ENCODE results near the gene TYW5. TPM values are rescaled to one million over a fixed set of nuclear protein-coding genes. Genes with fewer than 3 reads are reported as not detected.

The TYW5 gene
- total and polyA plus RNA-seq, 2 of the 13 experiments (the other 11 are each of a cell fraction or from before 2014, with no cell fraction given), result 8.3 to 14.6 TPM

DNA sequence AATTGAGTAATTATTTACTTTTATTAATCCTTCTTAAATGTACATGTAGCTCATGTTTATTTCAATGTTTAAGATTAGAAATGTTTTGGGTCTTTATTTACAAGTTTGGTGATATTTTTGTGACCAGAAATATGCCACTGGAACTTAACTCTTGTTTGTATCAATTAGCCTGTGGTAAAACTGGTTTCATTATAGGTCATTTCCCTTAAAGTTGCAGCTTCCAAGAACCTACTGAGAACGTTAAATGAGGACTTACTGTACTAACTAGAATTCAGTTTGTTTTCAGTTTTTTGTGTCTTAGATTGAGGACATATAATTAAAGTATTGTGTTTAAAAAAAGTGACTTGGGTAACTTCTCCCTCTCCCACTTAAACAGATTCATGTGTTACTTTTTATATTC is 4.3 kb downstream of the TYW5 start (continued):
- TF ChIP-seq, protein P1, sequence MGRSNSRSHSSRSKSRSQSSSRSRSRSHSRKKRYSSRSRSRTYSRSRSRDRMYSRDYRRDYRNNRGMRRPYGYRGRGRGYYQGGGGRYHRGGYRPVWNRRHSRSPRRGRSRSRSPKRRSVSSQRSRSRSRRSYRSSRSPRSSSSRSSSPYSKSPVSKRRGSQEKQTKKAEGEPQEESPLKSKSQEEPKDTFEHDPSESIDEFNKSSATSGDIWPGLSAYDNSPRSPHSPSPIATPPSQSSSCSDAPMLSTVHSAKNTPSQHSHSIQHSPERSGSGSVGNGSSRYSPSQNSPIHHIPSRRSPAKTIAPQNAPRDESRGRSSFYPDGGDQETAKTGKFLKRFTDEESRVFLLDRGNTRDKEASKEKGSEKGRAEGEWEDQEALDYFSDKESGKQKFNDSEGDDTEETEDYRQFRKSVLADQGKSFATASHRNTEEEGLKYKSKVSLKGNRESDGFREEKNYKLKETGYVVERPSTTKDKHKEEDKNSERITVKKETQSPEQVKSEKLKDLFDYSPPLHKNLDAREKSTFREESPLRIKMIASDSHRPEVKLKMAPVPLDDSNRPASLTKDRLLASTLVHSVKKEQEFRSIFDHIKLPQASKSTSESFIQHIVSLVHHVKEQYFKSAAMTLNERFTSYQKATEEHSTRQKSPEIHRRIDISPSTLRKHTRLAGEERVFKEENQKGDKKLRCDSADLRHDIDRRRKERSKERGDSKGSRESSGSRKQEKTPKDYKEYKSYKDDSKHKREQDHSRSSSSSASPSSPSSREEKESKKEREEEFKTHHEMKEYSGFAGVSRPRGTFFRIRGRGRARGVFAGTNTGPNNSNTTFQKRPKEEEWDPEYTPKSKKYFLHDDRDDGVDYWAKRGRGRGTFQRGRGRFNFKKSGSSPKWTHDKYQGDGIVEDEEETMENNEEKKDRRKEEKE (IDR thresholded peaks at IDR 0.05), result no peak
- TF ChIP-seq FOXK2 (IDR thresholded peaks at IDR 0.05) (no peak), ATF1 (CRISPR knock-in tag; IDR thresholded peaks at IDR 0.05) (no peak), ZNF724P (CRISPR knock-in tag; IDR thresholded peaks at IDR 0.05; ENCODE audit: borderline replicate concordance) (no peak), RORA (CRISPR knock-in tag; IDR thresholded peaks at IDR 0.05) (no peak), MIER3 (CRISPR knock-in tag; IDR thresholded peaks at IDR 0.05; ENCODE audit: borderline replicate concordance) (no peak), ZSCAN29 (CRISPR knock-in tag; conservative IDR thresholded peaks at IDR 0.05) (no peak)

DNA sequence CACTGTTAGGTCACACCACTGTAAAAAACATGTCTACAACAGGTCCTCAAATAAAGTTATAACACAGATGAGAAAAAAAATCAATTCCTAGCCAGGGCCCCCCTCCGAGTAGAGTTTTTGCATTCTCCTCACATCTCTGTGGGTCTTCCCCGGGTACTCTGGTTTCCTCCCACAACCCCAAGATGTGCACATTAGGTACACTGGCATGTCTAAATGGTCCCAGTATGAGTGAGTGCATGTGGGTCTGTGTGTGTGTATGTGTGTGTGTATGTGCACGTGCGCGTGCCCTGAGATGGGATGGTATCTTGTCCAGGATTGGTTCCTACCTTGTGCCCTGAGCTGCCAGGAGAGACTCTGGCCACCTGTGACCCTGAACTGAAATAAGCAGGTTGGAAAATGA is 4.9 kb downstream of the TYW5 start:
- Histone ChIP-seq H2AFZ (ENCODE audit: low read length) (no peak overlapping the region), H3K9me3 (ENCODE audit: low read length) (no peaks in the 10 kb centered on the region), H3K9ac (ENCODE audit: insufficient read depth, low read depth, low read length) (no peak overlapping the region), H3K36me3 (replicated peaks in 1 of 2; ENCODE audit: control insufficient read depth in 1 of 2, insufficient read depth in 2 of 2, low read length in 2 of 2) (peaks cover 15 to 46% of the 10 kb centered on the region in 2 experiments), H3K4me1 (ENCODE audit: insufficient read depth, low read length) (peaks cover 24% of the 10 kb centered on the region), H3K4me3 (replicated peaks in 1 of 3; ENCODE audit: insufficient read depth in 1 of 3, low read depth in 2 of 3, low read length in 3 of 3) (no peak overlapping the region), H3K79me2 (ENCODE audit: insufficient read depth, low read length) (peaks cover 46% of the 10 kb centered on the region), H4K20me1 (ENCODE audit: insufficient read depth, low read length) (no peaks in the 10 kb centered on the region), H3K4me2 (ENCODE audit: low read depth, low read length) (no peak overlapping the region), H3K27me3 (ENCODE audit: control insufficient read depth in 1 of 2, insufficient read depth in 2 of 2, low read length in 2 of 2) (no peaks in the 10 kb centered on the region; a peak in 1 of 5 replicates), H3K27ac (ENCODE audit: extremely low read length, insufficient read depth, low read length) (no peak overlapping the region)
- CTCF ChIA-PET (ENCODE audit: low intra/inter-chr PET ratio, low total read pairs), result no interaction called here
- POLR2A ChIA-PET, result no interaction called here
- no peak for DNase-seq (ENCODE audit: low spot score)
- in situ Hi-C loops (cut with HindIII; ENCODE audit: extremely low pct_ligation_motif_present, low pct_unique_long_range_greater_than_20kb), result loop anchor here (25.0 kb wide), 1 partner anchor 862 kb away; the partner anchor contains the start of gene BZW1
- no peak for ATAC-seq
- WGBS (ENCODE audit: low lambda C conversion rate), result 99% methylated on average over 5 of the region's 5 CpGs
- TF ChIP-seq ZNF766 (CRISPR knock-in tag; IDR thresholded peaks at IDR 0.05; ENCODE audit: borderline replicate concordance) (no peak), SNRNP70 (IDR thresholded peaks at IDR 0.05; ENCODE audit: low read depth, low read length) (no peak), NFKB2 (CRISPR knock-in tag; IDR thresholded peaks at IDR 0.05; ENCODE audit: borderline replicate concordance) (no peak), TCF7 (IDR thresholded peaks at IDR 0.05; ENCODE audit: low read depth) (no peak), ZNF782 (CRISPR knock-in tag; IDR thresholded peaks at IDR 0.05; ENCODE audit: borderline replicate concordance) (no peak), KDM4B (CRISPR knock-in tag; IDR thresholded peaks at IDR 0.05) (no peak), RFXAP (CRISPR knock-in tag; IDR thresholded peaks at IDR 0.05; ENCODE audit: borderline replicate concordance) (no peak), ZNF619 (CRISPR knock-in tag; IDR thresholded peaks at IDR 0.05) (no peak), IRF2 (CRISPR knock-in tag; IDR thresholded peaks at IDR 0.05) (no peak), RFXANK (CRISPR knock-in tag; IDR thresholded peaks at IDR 0.05) (no peak), ESRRA (CRISPR knock-in tag; IDR thresholded peaks at IDR 0.05; ENCODE audit: low read depth) (no peak), KLF16 (CRISPR knock-in tag; IDR thresholded peaks at IDR 0.05) (no peak)
- TF ChIP-seq, protein P2, sequence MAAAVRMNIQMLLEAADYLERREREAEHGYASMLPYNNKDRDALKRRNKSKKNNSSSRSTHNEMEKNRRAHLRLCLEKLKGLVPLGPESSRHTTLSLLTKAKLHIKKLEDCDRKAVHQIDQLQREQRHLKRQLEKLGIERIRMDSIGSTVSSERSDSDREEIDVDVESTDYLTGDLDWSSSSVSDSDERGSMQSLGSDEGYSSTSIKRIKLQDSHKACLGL (CRISPR knock-in tag; IDR thresholded peaks at IDR 0.05), result no peak
- TF ChIP-seq, protein P3, sequence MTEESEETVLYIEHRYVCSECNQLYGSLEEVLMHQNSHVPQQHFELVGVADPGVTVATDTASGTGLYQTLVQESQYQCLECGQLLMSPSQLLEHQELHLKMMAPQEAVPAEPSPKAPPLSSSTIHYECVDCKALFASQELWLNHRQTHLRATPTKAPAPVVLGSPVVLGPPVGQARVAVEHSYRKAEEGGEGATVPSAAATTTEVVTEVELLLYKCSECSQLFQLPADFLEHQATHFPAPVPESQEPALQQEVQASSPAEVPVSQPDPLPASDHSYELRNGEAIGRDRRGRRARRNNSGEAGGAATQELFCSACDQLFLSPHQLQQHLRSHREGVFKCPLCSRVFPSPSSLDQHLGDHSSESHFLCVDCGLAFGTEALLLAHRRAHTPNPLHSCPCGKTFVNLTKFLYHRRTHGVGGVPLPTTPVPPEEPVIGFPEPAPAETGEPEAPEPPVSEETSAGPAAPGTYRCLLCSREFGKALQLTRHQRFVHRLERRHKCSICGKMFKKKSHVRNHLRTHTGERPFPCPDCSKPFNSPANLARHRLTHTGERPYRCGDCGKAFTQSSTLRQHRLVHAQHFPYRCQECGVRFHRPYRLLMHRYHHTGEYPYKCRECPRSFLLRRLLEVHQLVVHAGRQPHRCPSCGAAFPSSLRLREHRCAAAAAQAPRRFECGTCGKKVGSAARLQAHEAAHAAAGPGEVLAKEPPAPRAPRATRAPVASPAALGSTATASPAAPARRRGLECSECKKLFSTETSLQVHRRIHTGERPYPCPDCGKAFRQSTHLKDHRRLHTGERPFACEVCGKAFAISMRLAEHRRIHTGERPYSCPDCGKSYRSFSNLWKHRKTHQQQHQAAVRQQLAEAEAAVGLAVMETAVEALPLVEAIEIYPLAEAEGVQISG (CRISPR knock-in tag; IDR thresholded peaks at IDR 0.05), result no peak
- FAIRE-seq, result no peak
- intact Hi-C loops (cut with micrococcal nuclease; ENCODE audit: unreplicated experiment), result no loop called here
- no TSS peak for BruUV-seq (replicated peaks)
